ENCODE measurements around the gene RCAN2.

Gene RCAN2

GRCh38 chr6:46234700-46235099, 256.5 kb downstream of the RCAN2 start:
- in situ Hi-C loops (cut with HindIII; ENCODE audit: low sequenced_read_pairs), result no loop called here

DNA sequence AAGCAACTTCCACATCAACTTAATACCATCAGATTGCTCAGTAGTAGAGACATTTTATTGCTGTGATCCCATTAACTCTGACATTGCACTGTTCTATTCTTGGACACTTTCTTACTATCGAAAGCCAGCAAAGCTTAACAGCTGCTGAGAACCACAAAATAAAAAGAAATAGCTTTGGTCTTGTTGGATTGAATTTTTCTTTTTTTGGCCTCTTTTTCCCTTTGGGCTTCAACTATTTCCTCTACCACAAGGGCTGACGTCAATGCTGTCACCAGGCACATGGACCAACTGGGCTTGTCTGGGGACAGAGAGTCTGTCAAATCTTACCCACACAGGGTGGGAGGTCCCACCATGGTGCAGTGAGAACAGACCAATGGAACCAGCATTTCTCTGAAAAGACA, 257.1 kb downstream of the RCAN2 start:
- TF ChIP-seq, protein P1, sequence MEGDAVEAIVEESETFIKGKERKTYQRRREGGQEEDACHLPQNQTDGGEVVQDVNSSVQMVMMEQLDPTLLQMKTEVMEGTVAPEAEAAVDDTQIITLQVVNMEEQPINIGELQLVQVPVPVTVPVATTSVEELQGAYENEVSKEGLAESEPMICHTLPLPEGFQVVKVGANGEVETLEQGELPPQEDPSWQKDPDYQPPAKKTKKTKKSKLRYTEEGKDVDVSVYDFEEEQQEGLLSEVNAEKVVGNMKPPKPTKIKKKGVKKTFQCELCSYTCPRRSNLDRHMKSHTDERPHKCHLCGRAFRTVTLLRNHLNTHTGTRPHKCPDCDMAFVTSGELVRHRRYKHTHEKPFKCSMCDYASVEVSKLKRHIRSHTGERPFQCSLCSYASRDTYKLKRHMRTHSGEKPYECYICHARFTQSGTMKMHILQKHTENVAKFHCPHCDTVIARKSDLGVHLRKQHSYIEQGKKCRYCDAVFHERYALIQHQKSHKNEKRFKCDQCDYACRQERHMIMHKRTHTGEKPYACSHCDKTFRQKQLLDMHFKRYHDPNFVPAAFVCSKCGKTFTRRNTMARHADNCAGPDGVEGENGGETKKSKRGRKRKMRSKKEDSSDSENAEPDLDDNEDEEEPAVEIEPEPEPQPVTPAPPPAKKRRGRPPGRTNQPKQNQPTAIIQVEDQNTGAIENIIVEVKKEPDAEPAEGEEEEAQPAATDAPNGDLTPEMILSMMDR (IDR thresholded peaks at IDR 0.05; ENCODE audit: low read depth, low read length), result no peak
- in situ Hi-C loops (cut with HindIII; ENCODE audit: low sequenced_read_pairs), result no loop called here
- DNase-seq (ENCODE audit: low read depth, low spot score), result no peak
- no peak overlapping the region for H3K4me3 ChIP-seq (ENCODE audit: low read depth, low read length)

More at GRCh38 chr6:46234700-46235099, 256.5 kb downstream of the RCAN2 start:
- TF ChIP-seq, protein P1 (IDR thresholded peaks at IDR 0.05; ENCODE audit: low read depth, low read length), result no peak
- H3K4me3 ChIP-seq (ENCODE audit: low read depth, low read length), result no peak overlapping the region
- no peak for DNase-seq (ENCODE audit: low read depth, low spot score)

DNA sequence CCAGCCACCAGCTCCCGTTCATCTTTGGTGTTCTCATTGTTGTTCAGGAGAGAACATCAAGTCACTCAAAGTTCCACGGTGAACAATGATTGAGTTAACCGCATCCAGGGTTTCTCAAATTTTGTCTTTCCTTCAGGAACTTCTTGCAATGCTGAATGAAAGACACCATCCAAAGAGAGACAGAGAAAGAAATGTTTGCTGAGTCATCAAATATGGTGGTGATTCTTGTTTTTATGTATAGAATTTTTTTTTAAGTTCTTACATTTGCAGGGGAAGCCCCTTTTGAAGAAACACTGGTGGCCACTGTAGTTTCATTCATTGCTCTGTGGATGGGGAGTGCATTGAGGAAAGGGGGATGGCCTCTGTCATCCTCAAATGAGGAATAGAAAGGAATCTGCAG, 258.1 kb downstream of the RCAN2 start:
- in situ Hi-C loops (cut with HindIII; ENCODE audit: low sequenced_read_pairs), result no loop called here
- no peak overlapping the region for H3K4me3 ChIP-seq (ENCODE audit: low read depth, low read length)
- no peak for DNase-seq (ENCODE audit: low read depth, low spot score)
- TF ChIP-seq, protein P1 (IDR thresholded peaks at IDR 0.05; ENCODE audit: low read depth, low read length), result no peak

DNA sequence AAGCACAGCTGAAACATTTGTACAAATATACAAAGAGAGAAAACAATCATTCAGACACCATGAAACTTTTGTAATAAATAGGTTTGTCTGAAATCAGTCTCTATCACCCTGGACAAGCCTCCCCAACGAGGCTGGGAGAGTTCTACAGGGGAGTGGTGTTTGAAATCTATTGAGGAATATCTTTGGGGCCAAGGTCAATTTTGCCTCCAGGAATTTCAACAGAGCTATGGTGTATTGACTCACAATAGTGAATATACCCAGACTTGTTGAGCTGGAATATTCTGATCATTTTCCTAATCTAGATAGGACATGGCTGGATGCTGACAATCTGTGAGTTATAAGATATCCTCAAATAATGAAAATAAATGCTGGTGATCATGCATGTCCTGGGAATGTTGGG, 269.0 kb downstream of the RCAN2 start:
- in situ Hi-C loops (cut with HindIII; ENCODE audit: low sequenced_read_pairs), result no loop called here
- TF ChIP-seq, protein P1 (IDR thresholded peaks at IDR 0.05; ENCODE audit: low read depth, low read length), result no peak
- no peak for DNase-seq (ENCODE audit: low read depth, low spot score)
- H3K4me3 ChIP-seq (ENCODE audit: low read depth, low read length), result no peak overlapping the region

DNA sequence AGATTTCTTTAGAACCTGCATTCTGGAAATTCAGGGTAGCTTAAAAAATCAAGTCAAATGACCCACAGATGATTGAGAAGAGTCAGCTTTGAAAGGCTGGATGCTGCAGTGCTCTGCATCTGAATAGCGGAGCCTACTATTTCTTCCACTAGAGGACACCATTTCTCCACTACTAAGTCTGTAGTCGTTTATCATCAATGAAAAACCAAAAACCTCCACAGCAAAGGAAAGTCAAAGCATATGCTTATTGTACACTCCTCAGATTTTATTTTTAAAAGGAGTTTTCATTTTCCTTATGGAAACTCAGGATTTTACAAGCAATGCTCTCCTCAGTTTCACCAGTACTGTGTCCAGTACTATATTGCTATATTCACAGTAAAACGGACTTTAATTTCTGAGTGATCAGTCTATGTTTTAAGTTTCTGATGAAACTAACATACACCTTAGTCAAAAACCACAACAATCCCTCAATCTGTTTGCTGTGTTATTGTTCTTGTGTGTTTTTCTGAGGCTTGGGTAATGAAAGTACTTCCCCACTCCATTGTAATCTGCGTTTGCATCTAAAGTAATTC, 269.9 kb downstream of the RCAN2 start:
- H3K4me3 ChIP-seq (ENCODE audit: low read depth, low read length), result no peak overlapping the region
- TF ChIP-seq, protein P1 (IDR thresholded peaks at IDR 0.05; ENCODE audit: low read depth, low read length), result peak; percentile 82
- DNase-seq (ENCODE audit: low read depth, low spot score), result peak; percentile 40
- in situ Hi-C loops (cut with HindIII; ENCODE audit: low sequenced_read_pairs), result no loop called here

- TF ChIP-seq, protein P1 (IDR thresholded peaks at IDR 0.05; ENCODE audit: low read depth, low read length), result no peak
- no peak overlapping the region for H3K4me3 ChIP-seq (ENCODE audit: low read depth, low read length)
- no peak for DNase-seq (ENCODE audit: low read depth, low spot score)
- in situ Hi-C loops (cut with HindIII; ENCODE audit: low sequenced_read_pairs), result no loop called here
Observed at GRCh38 chr6:46220352-46221221, 270.7 kb downstream of the RCAN2 start.

All from astrocyte of the spinal cord (primary cell).